GM23338 (cell line): ENCODE measurements around the gene STK24. TPM values are rescaled to one million over a fixed set of nuclear protein-coding genes. Genes with fewer than 3 reads are reported as not detected.

ENCODE experiments used
- ATAC-seq: fragments of 200-7000 bp; cut with Tn5 transposase; 3 replicates; pipeline ENCODE4 v1.9.1; 2020
- DNase-seq: peaks from one replicate; pipeline ENCODE4 v3.0.0-alpha.2; 2015; ENCODE audit warnings: low spot score
- H2AFZ ChIP-seq: fragments of 200-600 bp; sonication (generic); 2 replicates; pipeline ENCODE4 v1.8.0; 2016; ENCODE audit warnings: antibody characterized with exemption, mild to moderate bottlenecking, moderate library complexity
- H3F3A ChIP-seq: fragments of 200-600 bp; sonication (generic); replicated peaks from 2 replicates; pipeline ENCODE4 v1.8.0; 2017; ENCODE audit warnings: antibody characterized with exemption, mixed run types, low read depth
- H3K27ac ChIP-seq: fragments of 200-600 bp; sonication (generic); 2 replicates; pipeline ENCODE4 v1.6.1; 2016; ENCODE audit warnings: low read depth
- H3K27me3 ChIP-seq: fragments of 200-600 bp; sonication (generic); 2 replicates; pipeline ENCODE4 v1.8.0; 2016; ENCODE audit warnings: mild to moderate bottlenecking, mixed run types, moderate library complexity; ENCODE audit not compliant: insufficient read depth
- H3K36me3 ChIP-seq: fragments of 200-600 bp; sonication (generic); 2 replicates; pipeline ENCODE4 v1.8.0; 2016; ENCODE audit warnings: mild to moderate bottlenecking; ENCODE audit not compliant: insufficient read depth
- H3K4me1 ChIP-seq: fragments of 200-600 bp; sonication (generic); 2 replicates; pipeline ENCODE4 v1.8.0; 2016; ENCODE audit warnings: mild to moderate bottlenecking, moderate library complexity; ENCODE audit not compliant: insufficient read depth
- H3K4me2 ChIP-seq: fragments of 200-600 bp; sonication (generic); 2 replicates; pipeline ENCODE4 v1.7.1; 2017; ENCODE audit warnings: mixed run types
- H3K4me3 ChIP-seq: fragments of 200-600 bp; sonication (generic); 2 replicates; pipeline ENCODE4 v1.6.1; 2016; ENCODE audit warnings: mixed run types
- H3K79me2 ChIP-seq: fragments of 200-600 bp; sonication (generic); replicated peaks from 2 replicates; pipeline ENCODE4 v1.8.0; 2017; ENCODE audit warnings: mild to moderate bottlenecking; ENCODE audit not compliant: insufficient read depth
- H3K9me2 ChIP-seq: fragments of 200-600 bp; sonication (generic); 2 replicates; pipeline ENCODE4 v1.8.0; 2017; ENCODE audit not compliant: insufficient read depth
- H4K20me1 ChIP-seq: fragments of 200-600 bp; sonication (generic); replicated peaks from 2 replicates; pipeline ENCODE4 v1.8.0; 2017; ENCODE audit warnings: mild to moderate bottlenecking; ENCODE audit not compliant: insufficient read depth
- H3K27ac Mint-ChIP-seq: 2 replicates; pipeline ENCODE4 v1.8.0; 2020; ENCODE audit warnings: inconsistent platforms, mild to moderate bottlenecking, moderate library complexity, mixed read lengths
- H3K27me3 Mint-ChIP-seq: 3 replicates; pipeline ENCODE4 v1.8.0; 2022; ENCODE audit warnings: low read depth, mild to moderate bottlenecking, moderate library complexity, mixed read lengths, inconsistent platforms; ENCODE audit not compliant: insufficient read depth, poor library complexity
- H3K36me3 Mint-ChIP-seq: 3 replicates; pipeline ENCODE4 v1.8.0; 2021; ENCODE audit warnings: low read depth, mild to moderate bottlenecking, inconsistent platforms, moderate library complexity, mixed read lengths
- H3K4me1 Mint-ChIP-seq: 3 replicates; pipeline ENCODE4 v1.8.0; 2020; ENCODE audit warnings: mild to moderate bottlenecking, inconsistent platforms, mixed read lengths
- H3K4me3 Mint-ChIP-seq: 3 replicates; pipeline ENCODE4 v1.8.0; 2021; ENCODE audit warnings: moderate library complexity, mild to moderate bottlenecking, inconsistent platforms, mixed read lengths
- H3K9me3 Mint-ChIP-seq: 3 replicates; pipeline ENCODE4 v1.8.0; 2020; ENCODE audit warnings: moderate library complexity, mild to moderate bottlenecking, inconsistent platforms, mixed read lengths
- CREB1 ChIP-seq: fragments of 250-450 bp; sonication (Bioruptor Pico); IDR thresholded peaks from 2 replicates; pipeline ENCODE4 v1.5.0; 2020; ENCODE audit warnings: low read depth, mild to moderate bottlenecking, moderate library complexity
- EZH2 ChIP-seq: fragments of 200-600 bp; sonication (generic); IDR thresholded peaks from one replicate; pipeline ENCODE4 v1.8.0; 2017; ENCODE audit warnings: antibody characterized with exemption, mild to moderate bottlenecking, low read depth; ENCODE audit not compliant: unreplicated experiment
- EZH2phosphoT487 ChIP-seq: fragments of 200-600 bp; sonication (generic); IDR thresholded peaks from one replicate; pipeline ENCODE4 v1.8.1; 2018; ENCODE audit warnings: antibody characterized with exemption; ENCODE audit not compliant: unreplicated experiment
- JUNB ChIP-seq: IDR thresholded peaks from one replicate; pipeline ENCODE4 v1.6.1; 2016; ENCODE audit warnings: antibody characterized with exemption; ENCODE audit not compliant: unreplicated experiment
- NANOG ChIP-seq: IDR thresholded peaks from 2 replicates; pipeline ENCODE4 v1.6.1; 2016; ENCODE audit warnings: antibody characterized with exemption, borderline replicate concordance
- POLR2AphosphoS5 ChIP-seq: IDR thresholded peaks from 2 replicates; pipeline ENCODE4 v1.6.1; 2016; ENCODE audit warnings: antibody characterized with exemption, low read depth
- STAT1 ChIP-seq: IDR thresholded peaks from one replicate; pipeline ENCODE4 v1.6.1; 2016; ENCODE audit warnings: antibody characterized with exemption; ENCODE audit not compliant: unreplicated experiment
- ZNF114 ChIP-seq: fragments of 250-450 bp; sonication (Bioruptor Pico); IDR thresholded peaks from 2 replicates; pipeline ENCODE4 v1.5.0; 2020; ENCODE audit warnings: mild to moderate bottlenecking, moderate library complexity
- ZNF331 ChIP-seq: fragments of 250-450 bp; sonication (Bioruptor Pico); IDR thresholded peaks from 2 replicates; pipeline ENCODE4 v1.5.0; 2020; ENCODE audit warnings: low read depth, mild to moderate bottlenecking, moderate library complexity
- polyA plus RNA-seq: library from polyadenylated mRNA; unstranded; fragments of >200 nt; fragmentation: Nextera tagmentation; extraction: Ambion mirVana; gene quantifications from 2 replicates; pipeline ENCODE4 v1.2.1, GENCODE V29; 2016
- total RNA-seq: library from RNA; depleted of rRNA; stranded (reverse); fragments of >200 nt; shearing (Covaris generic); gene quantifications from 2 replicates; pipeline ENCODE4 v1.2.3, GENCODE V29; 2014
- TF ChIP-seq, protein P1 (sequence below): fragments of 250-450 bp; sonication (Bioruptor Pico); IDR thresholded peaks from 2 replicates; pipeline ENCODE4 v1.5.0; 2020; ENCODE audit warnings: mild to moderate bottlenecking, moderate library complexity
- TF ChIP-seq, protein P2 (sequence below), 2 experiments: fragments of 200-600 bp in 1 of 2; sonication (generic) in 1 of 2; conservative IDR thresholded peaks; 2 replicates each; pipeline versions ENCODE4 v1.5.1 to v1.6.1; 2016 to 2017; ENCODE audit warnings: antibody characterized with exemption in 2 of 2, low read depth in 2 of 2, mild to moderate bottlenecking in 2 of 2, moderate library complexity in 1 of 2
- TF ChIP-seq, protein P3 (sequence below): IDR thresholded peaks from 2 replicates; pipeline ENCODE4 v1.6.1; 2016; ENCODE audit warnings: antibody characterized with exemption
- TF ChIP-seq, protein P4 (sequence below): IDR thresholded peaks from one replicate; pipeline ENCODE4 v1.6.1; 2018; ENCODE audit warnings: antibody characterized with exemption; ENCODE audit not compliant: unreplicated experiment

STK24 gene
- total and polyA plus RNA-seq, 2 experiments from 2014 or later = 56.5 to 144 TPM

DNA sequence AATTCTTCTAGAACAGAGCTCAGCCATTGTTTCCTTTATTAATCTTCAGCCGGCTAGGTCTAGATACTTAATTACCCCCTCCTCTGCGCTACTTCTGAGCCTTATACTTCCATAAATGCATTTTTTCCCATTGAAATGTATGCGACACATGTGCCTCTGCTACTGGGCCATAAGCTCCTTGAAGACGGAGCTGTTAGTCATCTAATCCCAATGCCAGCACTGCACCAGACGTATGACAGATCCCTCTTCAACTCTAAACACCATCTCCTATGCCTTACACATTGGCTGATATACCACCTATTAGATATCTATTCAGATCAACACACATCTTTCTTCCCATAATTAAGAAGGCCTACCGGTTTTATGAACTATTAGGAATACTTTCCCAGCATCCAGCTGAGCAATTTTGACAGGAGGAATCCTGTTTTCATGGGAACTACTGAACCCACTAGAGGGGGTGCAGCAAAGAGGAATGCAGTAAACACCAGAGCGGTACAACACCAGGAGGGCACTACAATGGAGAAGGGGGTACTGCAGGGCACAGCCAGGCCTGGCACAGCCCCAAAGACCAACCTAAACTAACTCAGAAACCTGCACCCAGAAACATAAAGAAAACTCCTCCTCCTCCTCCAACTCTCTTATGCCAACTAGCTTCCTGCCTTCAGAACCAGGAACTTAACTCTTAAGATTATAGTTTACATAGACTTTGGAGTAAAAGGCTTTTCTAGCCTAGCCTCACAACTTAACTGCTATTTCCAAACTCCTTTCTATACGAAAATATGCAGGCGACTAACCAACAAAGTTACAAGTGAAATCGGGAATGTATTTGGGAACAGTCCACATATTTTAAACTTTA, 18.7 kb downstream of the STK24 start:
- Histone ChIP-seq H2AFZ (no peak overlapping the region), H3F3A (no peaks in the 10 kb centered on the region), H3K4me1 (peaks cover 67% of the 10 kb centered on the region), H3K36me3 (no peaks in the 10 kb centered on the region), H3K4me3 (no peak overlapping the region), H3K79me2 (peaks cover 100% of the 10 kb centered on the region), H3K9me2 (no peaks in the 10 kb centered on the region), H3K27ac (peak overlapping the region; percentile 62), H4K20me1 (peaks cover 51% of the 10 kb centered on the region), H3K27me3 (no peaks in the 10 kb centered on the region), H3K4me2 (no peak overlapping the region)
- DNase-seq = no peak
- Mint-ChIP-seq H3K27ac (no peak overlapping the region), H3K36me3 (peaks cover 10% of the 10 kb centered on the region), H3K4me1 (peaks cover 69% of the 10 kb centered on the region), H3K27me3 (peaks cover 11% of the 10 kb centered on the region), H3K4me3 (no peak overlapping the region), H3K9me3 (no peaks in the 10 kb centered on the region)
- no peak for TF ChIP-seq NANOG
- no peak for TF ChIP-seq EZH2phosphoT487
- TF ChIP-seq, protein P1, sequence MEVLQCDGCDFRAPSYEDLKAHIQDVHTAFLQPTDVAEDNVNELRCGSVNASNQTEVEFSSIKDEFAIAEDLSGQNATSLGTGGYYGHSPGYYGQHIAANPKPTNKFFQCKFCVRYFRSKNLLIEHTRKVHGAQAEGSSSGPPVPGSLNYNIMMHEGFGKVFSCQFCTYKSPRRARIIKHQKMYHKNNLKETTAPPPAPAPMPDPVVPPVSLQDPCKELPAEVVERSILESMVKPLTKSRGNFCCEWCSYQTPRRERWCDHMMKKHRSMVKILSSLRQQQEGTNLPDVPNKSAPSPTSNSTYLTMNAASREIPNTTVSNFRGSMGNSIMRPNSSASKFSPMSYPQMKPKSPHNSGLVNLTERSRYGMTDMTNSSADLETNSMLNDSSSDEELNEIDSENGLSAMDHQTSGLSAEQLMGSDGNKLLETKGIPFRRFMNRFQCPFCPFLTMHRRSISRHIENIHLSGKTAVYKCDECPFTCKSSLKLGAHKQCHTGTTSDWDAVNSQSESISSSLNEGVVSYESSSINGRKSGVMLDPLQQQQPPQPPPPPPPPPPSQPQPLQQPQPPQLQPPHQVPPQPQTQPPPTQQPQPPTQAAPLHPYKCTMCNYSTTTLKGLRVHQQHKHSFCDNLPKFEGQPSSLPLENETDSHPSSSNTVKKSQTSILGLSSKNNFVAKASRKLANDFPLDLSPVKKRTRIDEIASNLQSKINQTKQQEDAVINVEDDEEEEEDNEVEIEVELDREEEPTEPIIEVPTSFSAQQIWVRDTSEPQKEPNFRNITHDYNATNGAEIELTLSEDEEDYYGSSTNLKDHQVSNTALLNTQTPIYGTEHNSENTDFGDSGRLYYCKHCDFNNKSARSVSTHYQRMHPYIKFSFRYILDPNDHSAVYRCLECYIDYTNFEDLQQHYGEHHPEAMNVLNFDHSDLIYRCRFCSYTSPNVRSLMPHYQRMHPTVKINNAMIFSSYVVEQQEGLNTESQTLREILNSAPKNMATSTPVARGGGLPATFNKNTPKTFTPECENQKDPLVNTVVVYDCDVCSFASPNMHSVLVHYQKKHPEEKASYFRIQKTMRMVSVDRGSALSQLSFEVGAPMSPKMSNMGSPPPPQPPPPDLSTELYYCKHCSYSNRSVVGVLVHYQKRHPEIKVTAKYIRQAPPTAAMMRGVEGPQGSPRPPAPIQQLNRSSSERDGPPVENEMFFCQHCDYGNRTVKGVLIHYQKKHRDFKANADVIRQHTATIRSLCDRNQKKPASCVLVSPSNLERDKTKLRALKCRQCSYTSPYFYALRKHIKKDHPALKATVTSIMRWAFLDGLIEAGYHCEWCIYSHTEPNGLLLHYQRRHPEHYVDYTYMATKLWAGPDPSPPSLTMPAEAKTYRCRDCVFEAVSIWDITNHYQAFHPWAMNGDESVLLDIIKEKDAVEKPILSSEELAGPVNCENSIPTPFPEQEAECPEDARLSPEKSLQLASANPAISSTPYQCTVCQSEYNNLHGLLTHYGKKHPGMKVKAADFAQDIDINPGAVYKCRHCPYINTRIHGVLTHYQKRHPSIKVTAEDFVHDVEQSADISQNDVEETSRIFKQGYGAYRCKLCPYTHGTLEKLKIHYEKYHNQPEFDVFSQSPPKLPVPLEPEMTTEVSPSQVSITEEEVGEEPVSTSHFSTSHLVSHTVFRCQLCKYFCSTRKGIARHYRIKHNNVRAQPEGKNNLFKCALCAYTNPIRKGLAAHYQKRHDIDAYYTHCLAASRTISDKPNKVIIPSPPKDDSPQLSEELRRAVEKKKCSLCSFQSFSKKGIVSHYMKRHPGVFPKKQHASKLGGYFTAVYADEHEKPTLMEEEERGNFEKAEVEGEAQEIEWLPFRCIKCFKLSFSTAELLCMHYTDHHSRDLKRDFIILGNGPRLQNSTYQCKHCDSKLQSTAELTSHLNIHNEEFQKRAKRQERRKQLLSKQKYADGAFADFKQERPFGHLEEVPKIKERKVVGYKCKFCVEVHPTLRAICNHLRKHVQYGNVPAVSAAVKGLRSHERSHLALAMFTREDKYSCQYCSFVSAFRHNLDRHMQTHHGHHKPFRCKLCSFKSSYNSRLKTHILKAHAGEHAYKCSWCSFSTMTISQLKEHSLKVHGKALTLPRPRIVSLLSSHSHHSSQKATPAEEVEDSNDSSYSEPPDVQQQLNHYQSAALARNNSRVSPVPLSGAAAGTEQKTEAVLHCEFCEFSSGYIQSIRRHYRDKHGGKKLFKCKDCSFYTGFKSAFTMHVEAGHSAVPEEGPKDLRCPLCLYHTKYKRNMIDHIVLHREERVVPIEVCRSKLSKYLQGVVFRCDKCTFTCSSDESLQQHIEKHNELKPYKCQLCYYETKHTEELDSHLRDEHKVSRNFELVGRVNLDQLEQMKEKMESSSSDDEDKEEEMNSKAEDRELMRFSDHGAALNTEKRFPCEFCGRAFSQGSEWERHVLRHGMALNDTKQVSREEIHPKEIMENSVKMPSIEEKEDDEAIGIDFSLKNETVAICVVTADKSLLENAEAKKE (CRISPR knock-in tag) = no peak
- no peak for TF ChIP-seq ZNF114 (CRISPR knock-in tag)
- no peak for TF ChIP-seq CREB1 (CRISPR knock-in tag)
- TF ChIP-seq, protein P2, sequence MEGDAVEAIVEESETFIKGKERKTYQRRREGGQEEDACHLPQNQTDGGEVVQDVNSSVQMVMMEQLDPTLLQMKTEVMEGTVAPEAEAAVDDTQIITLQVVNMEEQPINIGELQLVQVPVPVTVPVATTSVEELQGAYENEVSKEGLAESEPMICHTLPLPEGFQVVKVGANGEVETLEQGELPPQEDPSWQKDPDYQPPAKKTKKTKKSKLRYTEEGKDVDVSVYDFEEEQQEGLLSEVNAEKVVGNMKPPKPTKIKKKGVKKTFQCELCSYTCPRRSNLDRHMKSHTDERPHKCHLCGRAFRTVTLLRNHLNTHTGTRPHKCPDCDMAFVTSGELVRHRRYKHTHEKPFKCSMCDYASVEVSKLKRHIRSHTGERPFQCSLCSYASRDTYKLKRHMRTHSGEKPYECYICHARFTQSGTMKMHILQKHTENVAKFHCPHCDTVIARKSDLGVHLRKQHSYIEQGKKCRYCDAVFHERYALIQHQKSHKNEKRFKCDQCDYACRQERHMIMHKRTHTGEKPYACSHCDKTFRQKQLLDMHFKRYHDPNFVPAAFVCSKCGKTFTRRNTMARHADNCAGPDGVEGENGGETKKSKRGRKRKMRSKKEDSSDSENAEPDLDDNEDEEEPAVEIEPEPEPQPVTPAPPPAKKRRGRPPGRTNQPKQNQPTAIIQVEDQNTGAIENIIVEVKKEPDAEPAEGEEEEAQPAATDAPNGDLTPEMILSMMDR (conservative IDR thresholded peaks at IDR 0.05; ENCODE audit: low read depth in 2 of 2) = no peak
- TF ChIP-seq POLR2AphosphoS5 = no peak
- TF ChIP-seq ZNF331 (CRISPR knock-in tag) = no peak
- no peak for TF ChIP-seq STAT1
- no peak for TF ChIP-seq JUNB
- TF ChIP-seq, protein P3, sequence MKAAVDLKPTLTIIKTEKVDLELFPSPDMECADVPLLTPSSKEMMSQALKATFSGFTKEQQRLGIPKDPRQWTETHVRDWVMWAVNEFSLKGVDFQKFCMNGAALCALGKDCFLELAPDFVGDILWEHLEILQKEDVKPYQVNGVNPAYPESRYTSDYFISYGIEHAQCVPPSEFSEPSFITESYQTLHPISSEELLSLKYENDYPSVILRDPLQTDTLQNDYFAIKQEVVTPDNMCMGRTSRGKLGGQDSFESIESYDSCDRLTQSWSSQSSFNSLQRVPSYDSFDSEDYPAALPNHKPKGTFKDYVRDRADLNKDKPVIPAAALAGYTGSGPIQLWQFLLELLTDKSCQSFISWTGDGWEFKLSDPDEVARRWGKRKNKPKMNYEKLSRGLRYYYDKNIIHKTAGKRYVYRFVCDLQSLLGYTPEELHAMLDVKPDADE = no peak
- TF ChIP-seq, protein P4, sequence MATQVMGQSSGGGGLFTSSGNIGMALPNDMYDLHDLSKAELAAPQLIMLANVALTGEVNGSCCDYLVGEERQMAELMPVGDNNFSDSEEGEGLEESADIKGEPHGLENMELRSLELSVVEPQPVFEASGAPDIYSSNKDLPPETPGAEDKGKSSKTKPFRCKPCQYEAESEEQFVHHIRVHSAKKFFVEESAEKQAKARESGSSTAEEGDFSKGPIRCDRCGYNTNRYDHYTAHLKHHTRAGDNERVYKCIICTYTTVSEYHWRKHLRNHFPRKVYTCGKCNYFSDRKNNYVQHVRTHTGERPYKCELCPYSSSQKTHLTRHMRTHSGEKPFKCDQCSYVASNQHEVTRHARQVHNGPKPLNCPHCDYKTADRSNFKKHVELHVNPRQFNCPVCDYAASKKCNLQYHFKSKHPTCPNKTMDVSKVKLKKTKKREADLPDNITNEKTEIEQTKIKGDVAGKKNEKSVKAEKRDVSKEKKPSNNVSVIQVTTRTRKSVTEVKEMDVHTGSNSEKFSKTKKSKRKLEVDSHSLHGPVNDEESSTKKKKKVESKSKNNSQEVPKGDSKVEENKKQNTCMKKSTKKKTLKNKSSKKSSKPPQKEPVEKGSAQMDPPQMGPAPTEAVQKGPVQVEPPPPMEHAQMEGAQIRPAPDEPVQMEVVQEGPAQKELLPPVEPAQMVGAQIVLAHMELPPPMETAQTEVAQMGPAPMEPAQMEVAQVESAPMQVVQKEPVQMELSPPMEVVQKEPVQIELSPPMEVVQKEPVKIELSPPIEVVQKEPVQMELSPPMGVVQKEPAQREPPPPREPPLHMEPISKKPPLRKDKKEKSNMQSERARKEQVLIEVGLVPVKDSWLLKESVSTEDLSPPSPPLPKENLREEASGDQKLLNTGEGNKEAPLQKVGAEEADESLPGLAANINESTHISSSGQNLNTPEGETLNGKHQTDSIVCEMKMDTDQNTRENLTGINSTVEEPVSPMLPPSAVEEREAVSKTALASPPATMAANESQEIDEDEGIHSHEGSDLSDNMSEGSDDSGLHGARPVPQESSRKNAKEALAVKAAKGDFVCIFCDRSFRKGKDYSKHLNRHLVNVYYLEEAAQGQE = no peak
- no peak for TF ChIP-seq EZH2
- ATAC-seq = peak; percentile 12
